GM19193 (cell line): Measurements from ENCODE around the gene CADM4.

Experiments
- POLR2A ChIP-seq: IDR thresholded peaks from 4 replicates; pipeline ENCODE4 v1.6.1; 2011; ENCODE audit not compliant: insufficient read depth, insufficient read length; ENCODE audit errors: extremely low read depth

The CADM4 gene, protein sequence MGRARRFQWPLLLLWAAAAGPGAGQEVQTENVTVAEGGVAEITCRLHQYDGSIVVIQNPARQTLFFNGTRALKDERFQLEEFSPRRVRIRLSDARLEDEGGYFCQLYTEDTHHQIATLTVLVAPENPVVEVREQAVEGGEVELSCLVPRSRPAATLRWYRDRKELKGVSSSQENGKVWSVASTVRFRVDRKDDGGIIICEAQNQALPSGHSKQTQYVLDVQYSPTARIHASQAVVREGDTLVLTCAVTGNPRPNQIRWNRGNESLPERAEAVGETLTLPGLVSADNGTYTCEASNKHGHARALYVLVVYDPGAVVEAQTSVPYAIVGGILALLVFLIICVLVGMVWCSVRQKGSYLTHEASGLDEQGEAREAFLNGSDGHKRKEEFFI

GRCh38 chr19:43639519-43640423 lies at the start of gene CADM4:
CADM4 (minus strand) TSS chr19:43639850; CDS start chr19:43639790, 60 bp downstream.
- TF ChIP-seq POLR2A = no peak

GRCh38 chr19:43688059-43688701 lies 48.5 kb upstream of the CADM4 start:
- TF ChIP-seq POLR2A = no peak

- TF ChIP-seq POLR2A = no peak
These were observed 48.0 kb upstream of the CADM4 start for GRCh38 chr19:43687660-43687997.

DNA sequence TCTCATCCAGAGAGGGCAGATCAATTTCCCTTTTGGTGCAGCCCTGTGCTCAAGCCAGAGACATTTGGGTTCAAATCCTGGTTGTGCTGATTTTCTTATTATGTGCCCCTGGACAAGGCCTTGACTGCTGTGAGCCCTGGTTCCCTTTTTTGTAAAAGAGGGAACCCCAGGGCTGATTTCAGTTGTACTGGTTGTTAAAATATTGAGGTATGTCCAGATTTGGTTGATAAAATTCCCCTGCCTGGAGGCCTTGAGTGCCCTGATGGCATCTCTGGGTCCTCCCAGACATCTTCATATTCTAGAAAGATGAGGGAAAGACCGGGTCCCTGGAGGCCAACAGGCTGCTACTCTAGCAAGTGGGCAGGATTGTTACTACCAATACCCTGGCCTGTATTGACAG lies 44.7 kb upstream of the CADM4 start:
- TF ChIP-seq POLR2A = no peak

DNA sequence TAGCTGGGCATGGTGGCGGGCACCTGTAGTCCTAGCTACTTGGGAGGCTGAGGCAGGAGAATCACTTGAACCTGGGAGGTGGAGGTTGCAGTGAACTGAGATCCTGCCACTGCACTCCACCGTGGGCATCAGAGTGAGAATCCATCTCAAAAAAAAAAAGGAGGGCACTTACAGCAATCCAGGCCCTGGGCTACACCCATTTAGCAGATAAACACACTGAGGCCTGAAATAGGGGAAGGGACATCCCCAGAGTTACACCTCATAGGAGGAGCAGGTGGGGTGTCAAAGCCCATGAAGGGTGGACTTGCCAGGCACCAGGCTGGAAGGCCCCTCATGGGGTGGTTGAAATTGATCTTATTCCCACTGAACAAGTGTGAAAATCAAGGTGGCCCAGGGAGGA lies 44.3 kb upstream of the CADM4 start:
- TF ChIP-seq POLR2A = no peak

DNA sequence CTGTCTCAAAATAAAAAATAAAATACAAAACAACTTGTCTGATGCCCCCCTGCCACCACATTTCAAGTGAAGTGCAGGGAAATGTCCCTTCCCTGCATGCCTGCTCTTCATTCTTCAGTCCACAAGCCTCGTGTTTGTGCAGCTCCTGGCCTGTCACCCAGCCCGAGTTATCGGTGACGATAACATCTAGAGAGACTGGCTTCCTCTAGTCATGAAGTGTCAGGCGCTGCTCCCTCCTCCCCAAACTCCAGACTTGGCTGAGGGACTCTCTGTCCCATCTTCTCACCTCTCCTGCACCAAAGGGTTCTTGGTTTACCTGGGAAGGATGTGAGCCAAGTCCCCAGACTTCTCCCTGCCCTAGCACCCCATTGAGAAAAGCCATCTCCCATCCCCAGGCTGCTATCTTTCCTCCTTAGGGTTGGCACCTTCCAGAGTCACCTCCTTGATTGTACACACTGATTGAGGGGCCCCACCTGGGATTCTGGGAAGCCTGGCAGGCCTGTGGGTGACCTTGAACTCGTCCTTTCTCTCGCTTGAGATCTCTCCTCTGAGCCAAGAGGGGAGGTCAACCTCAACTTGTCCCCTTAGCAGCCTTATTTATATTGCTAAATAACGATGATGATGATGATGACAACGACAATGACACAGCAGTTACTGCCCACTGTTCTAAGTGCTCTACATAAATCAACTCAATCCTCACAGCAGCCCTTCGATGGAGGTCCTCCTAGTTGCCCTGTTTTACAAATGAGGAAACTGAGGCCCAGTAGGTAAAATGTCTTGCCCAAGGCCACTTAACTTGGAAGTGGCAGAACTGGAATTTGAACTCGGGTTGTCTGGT lies 43.4 kb upstream of the CADM4 start:
- no peak for TF ChIP-seq POLR2A

DNA sequence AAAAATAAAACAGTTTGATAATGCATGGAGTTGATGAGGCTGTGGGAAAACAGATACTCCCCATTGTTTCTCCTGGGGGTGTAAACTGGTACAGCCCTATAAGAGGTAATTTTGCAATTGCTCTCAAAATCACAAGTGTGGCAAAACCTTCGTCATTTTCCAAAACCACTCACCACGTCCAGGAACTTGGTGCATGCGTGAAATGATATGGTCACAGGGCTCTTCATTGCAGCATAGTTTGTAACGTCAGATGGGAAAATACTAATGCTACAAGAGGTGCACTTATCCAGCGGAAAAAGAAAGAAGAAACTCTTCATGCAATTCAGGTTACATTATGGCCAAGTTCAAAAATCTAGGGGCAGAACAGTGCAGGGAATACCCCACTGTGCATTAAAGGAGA lies 42.2 kb upstream of the CADM4 start:
- no peak for TF ChIP-seq POLR2A

DNA sequence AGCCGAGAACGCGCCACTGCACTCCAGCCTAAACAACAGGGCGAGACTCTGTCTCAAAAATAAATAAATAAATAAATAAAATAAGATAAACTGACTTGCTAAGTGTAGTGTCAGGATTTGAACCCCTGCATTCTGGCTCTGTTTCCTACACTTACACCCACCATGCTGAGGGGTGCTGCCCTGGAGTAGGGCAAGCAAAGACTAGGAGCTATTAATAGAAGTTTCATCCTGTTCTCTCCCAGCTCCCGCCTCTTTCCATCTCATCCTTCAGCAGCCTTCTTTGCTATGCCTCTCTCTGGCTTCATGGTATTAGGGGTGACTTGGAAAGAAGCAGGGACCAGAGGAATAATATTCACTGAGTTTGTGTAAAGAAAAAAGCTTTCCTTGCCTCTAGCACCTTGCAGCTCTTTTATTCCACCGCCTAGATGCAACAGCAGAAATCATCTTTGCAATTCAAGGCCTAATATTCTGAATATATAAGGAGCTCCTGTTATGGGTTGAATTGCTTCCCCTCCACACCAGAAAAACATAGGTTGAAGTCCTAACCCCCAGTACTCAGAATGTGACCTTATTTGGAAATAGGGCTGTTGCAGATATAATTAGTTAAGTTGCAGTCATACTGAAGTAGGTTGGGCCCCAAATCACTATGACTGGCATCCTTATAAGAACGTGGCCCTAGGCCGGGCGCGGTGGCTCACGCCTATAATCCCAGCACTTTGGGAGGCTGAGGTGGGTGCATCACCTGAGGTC lies 39.0 kb upstream of the CADM4 start:
- no peak for TF ChIP-seq POLR2A

DNA sequence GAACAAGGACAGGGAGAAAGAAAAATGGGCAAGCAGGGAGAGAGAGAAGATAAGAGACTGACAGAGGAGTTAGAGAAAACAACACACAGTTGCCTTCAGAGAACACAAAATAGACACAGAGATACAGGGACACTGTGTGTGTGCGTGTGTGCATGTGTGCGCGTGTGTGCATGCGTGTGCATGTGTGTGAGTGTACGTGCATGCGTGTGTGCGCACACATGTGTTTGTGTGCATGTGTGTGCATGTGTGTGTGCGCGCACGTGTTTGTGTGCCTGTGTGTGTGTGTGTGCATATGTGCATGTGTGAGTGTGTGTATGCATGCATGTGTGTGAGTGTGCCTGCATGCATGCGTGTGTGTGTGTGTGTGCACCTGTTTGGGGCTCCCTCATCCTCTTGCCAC lies 36.3 kb upstream of the CADM4 start:
- TF ChIP-seq POLR2A = no peak

GRCh38 chr19:43675269-43675879 lies 35.7 kb upstream of the CADM4 start:
- no peak for TF ChIP-seq POLR2A

GRCh38 chr19:43674596-43674995 lies 34.9 kb upstream of the CADM4 start:
- no peak for TF ChIP-seq POLR2A

DNA sequence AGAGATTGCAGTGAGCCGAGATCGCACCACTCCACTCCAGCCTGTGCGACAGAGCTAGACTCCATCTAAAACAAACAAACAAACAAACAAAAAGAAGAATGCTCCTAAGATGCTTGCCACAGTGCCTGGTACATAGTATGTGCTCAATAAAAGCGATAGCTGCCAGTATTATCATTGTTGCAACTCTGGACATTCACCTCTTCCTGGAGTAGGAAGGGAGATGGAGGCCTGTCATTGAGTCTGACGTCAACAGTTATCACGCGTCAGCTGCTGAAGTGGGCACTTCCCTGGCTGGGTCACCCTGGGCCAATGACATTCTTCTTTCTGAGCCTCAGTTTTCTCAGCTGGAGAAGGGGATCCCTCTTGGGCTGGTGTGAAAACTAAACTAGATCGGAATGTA lies 34.5 kb upstream of the CADM4 start:
- TF ChIP-seq POLR2A = no peak

- TF ChIP-seq POLR2A = no peak
These were observed 34.0 kb upstream of the CADM4 start for GRCh38 chr19:43673637-43674036.
